GM21737 (cell line): ENCODE results near the gene RFPL1.
"Not testable (repeated sequence)": the region's sequence is repeated elsewhere in the genome, so short reads cannot be mapped to it uniquely, and the experiment has no call there.

Source experiments
- ATAC-seq: cut with Tn5 transposase; IDR thresholded peaks from one replicate; pipeline ENCODE4 v1.9.1; 2021; ENCODE audit warnings: mild to moderate bottlenecking, moderate library complexity; ENCODE audit not compliant: unreplicated experiment

Gene RFPL1

GRCh38 chr22:29438283-29438682, at the start of gene RFPL1:
RFPL1 (plus strand) TSS chr22:29438583.
- not testable (repeated sequence) for ATAC-seq

- ATAC-seq = no peak
Observed at GRCh38 chr22:29388759-29389090, 49.7 kb upstream of the RFPL1 start.

GRCh38 chr22:29390270-29390669, 48.1 kb upstream of the RFPL1 start:
- ATAC-seq = no peak

- no peak for ATAC-seq
Observed at GRCh38 chr22:29391546-29391945, 46.8 kb upstream of the RFPL1 start.

GRCh38 chr22:29393019-29393608, 45.3 kb upstream of the RFPL1 start:
- no peak for ATAC-seq

GRCh38 chr22:29394931-29395581, 43.3 kb upstream of the RFPL1 start:
- ATAC-seq = no peak

- ATAC-seq = no peak
Observed at GRCh38 chr22:29396126-29396525, 42.3 kb upstream of the RFPL1 start.

- ATAC-seq = no peak
Observed at GRCh38 chr22:29397791-29398190, 40.6 kb upstream of the RFPL1 start.

- ATAC-seq = no peak
Observed at GRCh38 chr22:29400576-29400975, 37.8 kb upstream of the RFPL1 start.

- ATAC-seq = not testable (repeated sequence)
Observed at GRCh38 chr22:29401538-29401937, 36.8 kb upstream of the RFPL1 start.

- no peak for ATAC-seq
Observed at GRCh38 chr22:29408940-29409339, 29.4 kb upstream of the RFPL1 start.

GRCh38 chr22:29411569-29412211, 26.7 kb upstream of the RFPL1 start:
- not testable (repeated sequence) for ATAC-seq

- not testable (repeated sequence) for ATAC-seq
Observed at GRCh38 chr22:29412772-29413171, 25.6 kb upstream of the RFPL1 start.

GRCh38 chr22:29414951-29415591, 23.3 kb upstream of the RFPL1 start:
- not testable (repeated sequence) for ATAC-seq

- ATAC-seq = not testable (repeated sequence)
Observed at GRCh38 chr22:29418704-29419103, 19.7 kb upstream of the RFPL1 start.

GRCh38 chr22:29426476-29426875, 11.9 kb upstream of the RFPL1 start:
- ATAC-seq = no peak

GRCh38 chr22:29427176-29427760, 11.1 kb upstream of the RFPL1 start:
- ATAC-seq = no peak

GRCh38 chr22:29431986-29432385, 6.4 kb upstream of the RFPL1 start:
- no peak for ATAC-seq

GRCh38 chr22:29433856-29434255, 4.5 kb upstream of the RFPL1 start:
- ATAC-seq = no peak

- ATAC-seq = no peak
Observed at GRCh38 chr22:29434288-29434687, 4.1 kb upstream of the RFPL1 start.
